Prostate gland (tissue), 2 donors: ENCODE results near the gene OGDH. TPM values are rescaled to one million over a fixed set of nuclear protein-coding genes. Genes with fewer than 3 reads are reported as not detected.

ENCODE experiments used
- DNase-seq: peaks from one replicate; pipeline ENCODE4 v3.0.0-alpha.2; 2019; ENCODE audit warnings: low spot score
- H3K27ac ChIP-seq, 2 donors: fragments of 200-600 bp; sonication (generic); 2 replicates each; pipeline ENCODE4 v1.5.1; 2017 to 2019
- H3K27me3 ChIP-seq: fragments of 200-600 bp; sonication (generic); replicated peaks from 2 replicates; pipeline ENCODE4 v1.5.1; 2019; ENCODE audit not compliant: insufficient read depth
- H3K36me3 ChIP-seq, 2 donors: fragments of 200-600 bp; sonication (generic); 1 replicate in 1 of 2; 2 replicates in 1 of 2; pipeline versions ENCODE4 v1.5.1 to v1.8.1; 2017 to 2019
- H3K4me1 ChIP-seq: fragments of 200-600 bp; sonication (generic); replicated peaks from 2 replicates; pipeline ENCODE4 v1.5.1; 2019
- H3K4me3 ChIP-seq, 2 donors: fragments of 200-600 bp; sonication (generic); 2 replicates each; pipeline ENCODE4 v1.5.1; 2017 to 2019
- H3K9me3 ChIP-seq: fragments of 200-600 bp; sonication (generic); 2 replicates; pipeline ENCODE4 v1.5.1; 2017
- CTCF ChIP-seq, 4 experiments: fragments of 200-600 bp in 2 of 4; fragments of 450-650 bp in 2 of 4; sonication (generic) in 2 of 4; IDR thresholded peaks; 1 replicate in 3 of 4; 2 replicates in 1 of 4; pipeline ENCODE4 v1.5.1; 2016 to 2019; ENCODE audit warnings: antibody characterized with exemption in 4 of 4, mild to moderate bottlenecking in 2 of 4, moderate library complexity in 2 of 4
- POLR2A ChIP-seq: fragments of 450-650 bp; IDR thresholded peaks from one replicate; pipeline ENCODE4 v1.6.1; 2016; ENCODE audit warnings: antibody characterized with exemption, mild to moderate bottlenecking
- POLR2AphosphoS5 ChIP-seq: sonication (generic); formaldehyde crosslinking; IDR thresholded peaks from one replicate; pipeline ENCODE4 v1.6.1; 2017; ENCODE audit warnings: antibody characterized with exemption
- WGBS: methylation state at CpG from one replicate; pipeline ENCODE4 v1.1.5; 2018; 5-methylcytosine and 5-hydroxymethylcytosine counted together
- intact Hi-C: fragments of 100-400 bp; cut with DNase I; formaldehyde crosslinking; loops from one replicate; pipeline ENCODE4 v1.14.2; 2022
- total RNA-seq, 2 donors: library from RNA; depleted of rRNA; stranded (reverse); fragments of >200 nt; gene quantifications; one replicate each; pipeline ENCODE4 v1.1.0, GENCODE V29; 2016

OGDH gene
- total RNA-seq, 2 donors from 2014 or later = 70.4 to 96.9 TPM

DNA sequence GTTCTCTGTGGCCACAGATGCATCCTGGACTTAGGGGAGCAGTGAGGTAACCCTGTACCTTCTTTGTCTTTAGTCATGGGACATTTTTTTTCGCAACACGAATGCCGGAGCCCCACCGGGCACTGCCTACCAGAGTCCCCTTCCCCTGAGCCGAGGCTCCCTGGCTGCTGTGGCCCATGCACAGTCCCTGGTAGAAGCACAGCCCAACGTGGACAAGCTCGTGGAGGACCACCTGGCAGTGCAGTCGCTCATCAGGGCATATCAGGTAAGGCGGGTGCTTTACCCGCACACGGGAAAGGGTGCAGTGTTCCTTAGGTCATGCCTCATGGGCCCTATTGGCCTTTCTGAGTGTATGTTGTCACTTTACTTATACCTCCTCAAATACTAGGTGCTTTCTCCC is 38.8 kb downstream of the OGDH start:
- Histone ChIP-seq H3K27ac (no peak overlapping the region), H3K9me3 (no peaks in the 10 kb centered on the region), H3K4me3 (no peak overlapping the region), H3K36me3 (no peaks in the 10 kb centered on the region), H3K27me3 (no peaks in the 10 kb centered on the region), H3K4me1 (no peaks in the 10 kb centered on the region)
- no peak for DNase-seq
- 94% methylated on average over 11 of the region's 11 CpGs for whole genome bisulfite sequencing
- TF ChIP-seq POLR2A = no peak
- TF ChIP-seq POLR2AphosphoS5 = no peak
- no peak for TF ChIP-seq CTCF (IDR thresholded peaks at IDR 0.05)
- intact Hi-C loops = no loop called here

DNA sequence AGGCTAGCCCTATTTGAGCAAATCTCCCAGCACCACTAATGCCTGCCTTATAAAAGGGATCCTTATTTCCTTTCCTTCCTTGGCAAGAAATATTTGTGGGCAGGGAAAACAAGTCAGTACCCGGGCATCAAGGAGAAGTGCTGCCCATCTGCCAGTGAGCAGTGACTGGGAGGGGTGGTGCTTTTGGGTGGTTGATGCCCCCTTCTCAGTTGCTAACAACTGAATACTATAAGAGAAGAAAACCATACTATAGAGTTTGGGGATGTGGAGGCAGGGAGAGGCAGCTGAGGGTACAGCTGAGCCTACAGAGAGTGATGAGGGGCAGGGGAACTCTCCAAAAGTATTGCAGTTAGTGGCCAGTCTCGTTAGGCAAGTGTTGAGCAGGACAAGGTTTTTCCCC is 39.3 kb downstream of the OGDH start:
- no peaks in the 10 kb centered on the region for H3K4me1 ChIP-seq
- H3K9me3 ChIP-seq = no peaks in the 10 kb centered on the region
- no peak for DNase-seq
- H3K36me3 ChIP-seq = no peaks in the 10 kb centered on the region
- TF ChIP-seq POLR2AphosphoS5 (no peak), CTCF (IDR thresholded peaks at IDR 0.05) (no peak), POLR2A (no peak)
- H3K27ac ChIP-seq = no peak overlapping the region
- H3K27me3 ChIP-seq = no peaks in the 10 kb centered on the region
- intact Hi-C loops = no loop called here
- 69% methylated on average over 2 of the region's 2 CpGs for WGBS
- no peak overlapping the region for H3K4me3 ChIP-seq

DNA sequence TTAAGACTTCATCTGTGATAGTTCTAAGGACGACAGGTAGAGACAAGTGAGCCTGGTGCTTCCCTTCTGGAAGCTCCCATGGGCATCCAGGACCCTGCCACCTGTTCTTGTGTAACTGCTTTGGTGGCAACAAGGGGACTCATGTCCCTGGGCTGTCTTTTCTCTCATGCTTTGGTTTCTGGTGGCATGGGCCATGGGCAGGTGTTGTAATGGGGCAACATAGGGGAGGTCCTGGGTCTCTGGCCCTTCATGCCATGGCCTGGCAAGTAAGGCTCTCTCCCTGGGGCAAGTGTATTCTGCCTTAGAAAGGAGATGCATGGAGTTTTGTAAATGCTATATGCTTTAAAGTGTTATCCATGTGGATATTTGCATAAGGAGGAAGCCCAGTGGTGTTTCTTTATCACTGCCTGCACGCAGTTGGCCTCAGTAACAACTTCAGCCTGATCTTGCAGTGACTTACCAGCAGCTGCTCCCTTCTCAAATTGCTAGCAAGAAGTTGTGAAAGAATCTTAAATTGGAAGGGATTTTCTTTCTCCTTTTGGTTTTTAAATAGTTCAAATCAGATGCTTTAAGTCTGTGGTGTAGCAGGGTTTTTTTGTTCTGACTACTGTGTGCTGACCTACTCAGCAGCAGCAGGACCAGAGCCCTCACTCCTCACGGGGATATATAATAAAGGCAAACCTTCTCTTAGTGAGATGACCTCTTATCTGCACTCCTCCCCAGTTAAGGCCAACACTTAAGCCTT is 39.9 kb downstream of the OGDH start:
- no peaks in the 10 kb centered on the region for H3K27me3 ChIP-seq
- no peaks in the 10 kb centered on the region for H3K36me3 ChIP-seq
- H3K4me1 ChIP-seq = no peaks in the 10 kb centered on the region
- intact Hi-C loops = no loop called here
- H3K27ac ChIP-seq = no peak overlapping the region
- WGBS = 90% methylated on average over 3 of the region's 3 CpGs
- no peak overlapping the region for H3K4me3 ChIP-seq
- no peak for DNase-seq
- H3K9me3 ChIP-seq = no peaks in the 10 kb centered on the region
- TF ChIP-seq POLR2A = no peak

DNA sequence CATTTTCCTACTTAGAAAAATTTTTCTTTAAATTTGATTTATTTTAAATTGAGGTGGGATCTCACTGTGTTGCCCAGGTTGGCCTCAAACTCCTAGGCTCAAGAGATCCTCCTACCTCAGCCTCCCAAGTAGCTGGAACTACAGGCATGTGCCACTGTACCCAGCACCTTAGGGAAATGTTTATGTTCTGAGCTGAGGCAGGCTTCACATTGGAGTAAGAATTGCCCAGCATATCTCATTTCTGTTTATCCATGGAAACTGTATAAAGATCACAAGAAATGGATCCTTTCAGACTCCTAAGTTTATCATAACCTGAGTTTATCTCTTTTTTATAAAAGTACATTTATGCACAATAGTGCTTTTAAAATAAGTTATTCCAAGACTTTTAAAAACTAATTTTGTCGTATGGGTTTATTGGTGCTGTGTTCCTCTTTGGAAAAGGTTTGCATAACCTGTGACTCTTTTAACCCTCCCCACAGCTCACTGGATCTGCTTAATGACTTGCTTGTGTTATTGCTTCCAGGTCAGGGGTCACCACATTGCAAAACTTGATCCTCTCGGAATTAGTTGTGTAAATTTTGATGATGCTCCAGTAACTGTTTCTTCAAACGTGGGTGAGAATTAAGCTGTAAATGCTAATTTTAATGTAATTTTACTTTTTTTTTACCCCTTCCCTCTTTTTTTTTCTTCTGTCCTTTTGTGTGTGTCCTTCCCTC is 40.7 kb downstream of the OGDH start:
- no peaks in the 10 kb centered on the region for H3K9me3 ChIP-seq
- H3K27ac ChIP-seq = no peak overlapping the region
- intact Hi-C loops = no loop called here
- no peak for DNase-seq
- no peaks in the 10 kb centered on the region for H3K4me1 ChIP-seq
- TF ChIP-seq CTCF (IDR thresholded peaks at IDR 0.05) = no peak
- no peak for TF ChIP-seq POLR2A
- no peak for TF ChIP-seq POLR2AphosphoS5
- WGBS = 71% methylated on average over 3 of the region's 3 CpGs
- no peaks in the 10 kb centered on the region for H3K36me3 ChIP-seq
- H3K4me3 ChIP-seq = no peak overlapping the region
- H3K27me3 ChIP-seq = no peaks in the 10 kb centered on the region

DNA sequence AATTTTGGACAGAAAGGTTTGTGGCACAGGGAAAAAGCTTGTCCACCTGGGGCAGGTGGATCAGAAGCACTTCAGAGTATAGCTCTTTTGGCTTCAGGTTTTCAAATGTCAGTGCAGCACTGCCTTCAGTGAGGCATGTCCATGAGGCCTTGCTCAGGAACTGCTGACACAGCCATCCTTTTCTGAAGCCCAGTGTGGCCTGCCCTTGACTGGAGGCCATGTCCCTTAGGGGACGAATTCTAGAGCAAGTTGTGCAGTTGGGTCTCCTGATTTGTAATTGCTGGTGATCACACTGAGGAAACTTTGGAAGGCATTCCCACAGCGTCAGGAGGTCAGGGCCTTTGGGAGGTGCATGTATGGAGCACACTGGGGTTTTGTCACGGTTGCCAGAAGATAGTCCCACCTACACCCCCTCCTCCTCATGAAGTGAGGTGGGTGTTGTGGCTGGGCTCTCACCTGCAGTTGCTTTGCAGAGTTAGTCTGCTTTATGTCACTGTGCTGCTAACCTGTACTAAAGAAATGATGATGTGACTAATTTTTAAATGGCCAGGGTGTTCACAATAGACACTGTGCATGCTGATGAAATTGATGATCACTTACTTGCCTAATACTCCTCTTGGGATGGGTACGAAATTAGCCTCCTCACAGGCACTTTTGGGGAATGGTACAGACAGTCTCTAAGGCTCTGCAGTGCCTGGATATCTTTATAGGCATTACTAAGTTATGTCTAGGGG is 41.7 kb downstream of the OGDH start:
- Histone ChIP-seq H3K4me3 (no peak overlapping the region), H3K9me3 (no peaks in the 10 kb centered on the region), H3K27me3 (no peaks in the 10 kb centered on the region), H3K4me1 (no peaks in the 10 kb centered on the region), H3K36me3 (no peaks in the 10 kb centered on the region), H3K27ac (no peak overlapping the region)
- no peak for DNase-seq
- intact Hi-C loops = no loop called here
- 94% methylated on average over 4 of the region's 4 CpGs for WGBS
- TF ChIP-seq POLR2A (no peak), POLR2AphosphoS5 (no peak), CTCF (IDR thresholded peaks at IDR 0.05) (no peak)
